Skeletal muscle satellite cell (primary cell): ENCODE results near the gene GEMIN2.
"Not testable (repeated sequence)": the region's sequence is repeated elsewhere in the genome, so short reads cannot be mapped to it uniquely, and the experiment has no call there.

Experiments
- H3K27me3 ChIP-seq: 2 replicates; pipeline ENCODE4 v1.7.0; 2013; ENCODE audit warnings: low read length; ENCODE audit not compliant: control insufficient read depth, insufficient read depth
- H3K36me3 ChIP-seq: 2 replicates; pipeline ENCODE4 v1.7.0; 2013; ENCODE audit warnings: mild to moderate bottlenecking, control low read depth, low read length; ENCODE audit not compliant: insufficient read depth
- H3K4me1 ChIP-seq: 2 replicates; pipeline ENCODE4 v1.7.0; 2013; ENCODE audit warnings: low read length; ENCODE audit not compliant: control insufficient read depth, insufficient read depth
- H3K4me2 ChIP-seq: 2 replicates; pipeline ENCODE4 v1.7.0; 2013; ENCODE audit warnings: mild to moderate bottlenecking, low read length
- H3K4me3 ChIP-seq: 2 replicates; pipeline ENCODE4 v1.7.0; 2013; ENCODE audit warnings: low read length
- H3K9ac ChIP-seq: 2 replicates; pipeline ENCODE4 v1.7.0; 2013; ENCODE audit warnings: mild to moderate bottlenecking, low read depth, low read length, moderate library complexity
- H3K9me3 ChIP-seq: replicated peaks from 2 replicates; pipeline ENCODE4 v1.7.0; 2013; ENCODE audit warnings: mild to moderate bottlenecking, control low read depth, low read length

Gene GEMIN2

GRCh38 chr14:39167797-39168320 lies 53.7 kb downstream of the GEMIN2 start:
- peaks cover 20% of the 10 kb centered on the region for H3K36me3 ChIP-seq
- H3K27me3 ChIP-seq, H3K9me3 ChIP-seq, H3K4me3 ChIP-seq, H3K9ac ChIP-seq: not testable (repeated sequence)
- H3K4me2 ChIP-seq = peak overlapping the region; percentile 91
- H3K4me1 ChIP-seq = peaks cover 21% of the 10 kb centered on the region

- Histone ChIP-seq H3K4me2 (peak overlapping the region; percentile 91), H3K9ac (peak overlapping the region; percentile 93), H3K27me3 (no peaks in the 10 kb centered on the region), H3K9me3 (no peaks in the 10 kb centered on the region), H3K36me3 (peaks cover 15% of the 10 kb centered on the region), H3K4me3 (peak overlapping the region; percentile 83), H3K4me1 (peaks cover 21% of the 10 kb centered on the region)
These were observed 54.5 kb downstream of the GEMIN2 start for GRCh38 chr14:39168591-39168990.

- Histone ChIP-seq H3K4me3 (peak overlapping the region; percentile 83), H3K9me3 (no peaks in the 10 kb centered on the region), H3K4me2 (peak overlapping the region; percentile 91), H3K27me3 (no peaks in the 10 kb centered on the region), H3K36me3 (peaks cover 6% of the 10 kb centered on the region), H3K9ac (peak overlapping the region; percentile 93), H3K4me1 (peaks cover 21% of the 10 kb centered on the region)
These were observed 55.4 kb downstream of the GEMIN2 start for GRCh38 chr14:39169541-39169900.

GRCh38 chr14:39173198-39173597 lies 59.1 kb downstream of the GEMIN2 start:
- H3K4me2 ChIP-seq = no peak overlapping the region
- peaks cover 22% of the 10 kb centered on the region for H3K36me3 ChIP-seq
- H3K4me1 ChIP-seq = peaks cover 21% of the 10 kb centered on the region
- no peaks in the 10 kb centered on the region for H3K27me3 ChIP-seq
- H3K9me3 ChIP-seq = no peaks in the 10 kb centered on the region
- H3K9ac ChIP-seq = no peak overlapping the region
- no peak overlapping the region for H3K4me3 ChIP-seq

GRCh38 chr14:39174560-39175444 lies 60.7 kb downstream of the GEMIN2 start, which contains the start of gene PNN:
TSS of gene PNN (plus strand) at chr14:39175254. CDS start at chr14:39175280, 26 bp downstream.
- peak within 1 kb of the TSS; percentile 96 for H3K9ac ChIP-seq
- peak within 1 kb of the TSS; percentile 88 for H3K4me3 ChIP-seq
- no peaks in the 10 kb centered on the region for H3K27me3 ChIP-seq
- peak within 1 kb of the TSS; percentile 83 for H3K4me2 ChIP-seq
- H3K9me3 ChIP-seq = no peaks in the 10 kb centered on the region
- H3K4me1 ChIP-seq = peaks cover 12% of the 10 kb centered on the region
- H3K36me3 ChIP-seq = peaks cover 36% of the 10 kb centered on the region

GRCh38 chr14:39175445-39176262 lies 61.5 kb downstream of the GEMIN2 start:
- Histone ChIP-seq H3K27me3 (no peaks in the 10 kb centered on the region), H3K4me3 (peak overlapping the region; percentile 88), H3K4me1 (peaks cover 12% of the 10 kb centered on the region), H3K4me2 (peak overlapping the region; percentile 83), H3K9ac (peak overlapping the region; percentile 96), H3K36me3 (peaks cover 44% of the 10 kb centered on the region), H3K9me3 (no peaks in the 10 kb centered on the region)

GRCh38 chr14:39176263-39177167 lies 62.4 kb downstream of the GEMIN2 start:
- Histone ChIP-seq H3K4me3 (peak overlapping the region; percentile 88), H3K9me3 (no peaks in the 10 kb centered on the region), H3K4me1 (peaks cover 5% of the 10 kb centered on the region), H3K27me3 (no peaks in the 10 kb centered on the region), H3K9ac (peak overlapping the region; percentile 96), H3K36me3 (peaks cover 53% of the 10 kb centered on the region), H3K4me2 (peak overlapping the region; percentile 83)

- H3K4me1 ChIP-seq = peaks cover 5% of the 10 kb centered on the region
- no peak overlapping the region for H3K4me3 ChIP-seq
- H3K36me3 ChIP-seq = peaks cover 59% of the 10 kb centered on the region
These were observed 63.0 kb downstream of the GEMIN2 start for GRCh38 chr14:39177168-39177545.

GRCh38 chr14:39179042-39179441 lies 64.9 kb downstream of the GEMIN2 start:
- Histone ChIP-seq H3K9ac (no peak overlapping the region), H3K4me1 (peaks cover 5% of the 10 kb centered on the region), H3K9me3 (no peaks in the 10 kb centered on the region), H3K36me3 (peaks cover 78% of the 10 kb centered on the region), H3K27me3 (no peaks in the 10 kb centered on the region), H3K4me2 (no peak overlapping the region), H3K4me3 (no peak overlapping the region)

More at GRCh38 chr14:39177168-39177545, 63.0 kb downstream of the GEMIN2 start:
- Histone ChIP-seq H3K9ac (peak overlapping the region; percentile 96), H3K4me2 (peak overlapping the region; percentile 83), H3K9me3 (no peaks in the 10 kb centered on the region), H3K27me3 (no peaks in the 10 kb centered on the region)

- Histone ChIP-seq H3K36me3 (peaks cover 90% of the 10 kb centered on the region), H3K9me3 (no peaks in the 10 kb centered on the region), H3K4me3 (no peak overlapping the region), H3K9ac (no peak overlapping the region), H3K27me3 (no peaks in the 10 kb centered on the region), H3K4me1 (peaks cover 5% of the 10 kb centered on the region), H3K4me2 (no peak overlapping the region)
These were observed 66.4 kb downstream of the GEMIN2 start for GRCh38 chr14:39180553-39180952.
